Activated naive CD4-positive, alpha-beta T cell treated with anti-CD3 and anti-CD28 coated beads, Interleukin-2, amount 50 U/mL, for 72 hours (primary cell): ENCODE data around the gene NOL6. TPM values are rescaled to one million over a fixed set of nuclear protein-coding genes. Genes with fewer than 3 reads are reported as not detected.

ENCODE experiments used
- ATAC-seq, 2 donors: fragments of 150-1000 bp; cut with Tn5 transposase; 2 replicates each; pipeline ENCODE4 v1.10.0; 2021; ENCODE audit warnings: mild to moderate bottlenecking in 2 of 2, moderate library complexity in 2 of 2
- DNase-seq, 2 donors: peaks; one replicate each; pipeline ENCODE4 v3.0.0; 2021 to 2022; ENCODE audit warnings: low spot score in 2 of 2
- H3K27ac Mint-ChIP-seq, 2 donors: one replicate each; pipeline ENCODE4 v1.8.0; 2022; ENCODE audit warnings: mild to moderate bottlenecking in 2 of 2, mixed read lengths in 2 of 2
- H3K36me3 Mint-ChIP-seq, 2 donors: one replicate each; pipeline ENCODE4 v1.8.0; 2022; ENCODE audit warnings: mixed read lengths in 2 of 2
- H3K9me3 Mint-ChIP-seq, 2 donors: one replicate each; pipeline ENCODE4 v1.8.0; 2022; ENCODE audit warnings: mixed read lengths in 2 of 2
- total RNA-seq, 2 donors: library from RNA; stranded (reverse); gene quantifications; one replicate each; pipeline ENCODE4 v1.2.3, GENCODE V29; 2022

The NOL6 gene
- total RNA-seq, 2 donors from 2014 or later: 34.2 to 40.2 TPM

GRCh38 chr9:33476503-33476902 lies 2.8 kb upstream of the NOL6 start:
- H3K36me3 Mint-ChIP-seq: peaks cover 11 to 17% of the 10 kb centered on the region in 2 donors
- ATAC-seq (no peak), DNase-seq (no peak)
- no peaks in the 10 kb centered on the region for H3K9me3 Mint-ChIP-seq
- peak overlapping the region in 1 of 2 donors; percentile 72 for H3K27ac Mint-ChIP-seq

- ATAC-seq: no peak
- no peak for DNase-seq
- peaks cover 11 to 21% of the 10 kb centered on the region in 2 donors for H3K36me3 Mint-ChIP-seq
- H3K9me3 Mint-ChIP-seq: no peaks in the 10 kb centered on the region
- H3K27ac Mint-ChIP-seq: no peak overlapping the region
Measured at GRCh38 chr9:33475357-33475756, 1.6 kb upstream of the NOL6 start.

GRCh38 chr9:33472881-33473615 lies 676 bp downstream of the NOL6 start:
- DNase-seq (peak in 1 of 2 donors; percentile 20), ATAC-seq (no peak)
- Mint-ChIP-seq H3K9me3 (no peaks in the 10 kb centered on the region), H3K27ac (peak overlapping the region; percentile 90 to 98), H3K36me3 (peaks cover 11 to 21% of the 10 kb centered on the region in 2 donors)

GRCh38 chr9:33472171-33472880 lies 1.4 kb downstream of the NOL6 start:
- no peaks in the 10 kb centered on the region for H3K9me3 Mint-ChIP-seq
- DNase-seq: peak in 1 of 2 donors; percentile 39
- peak overlapping the region; percentile 90 to 98 for H3K27ac Mint-ChIP-seq
- peaks cover 11 to 21% of the 10 kb centered on the region in 2 donors for H3K36me3 Mint-ChIP-seq
- no peak for ATAC-seq

GRCh38 chr9:33471361-33471760 lies 2.4 kb downstream of the NOL6 start:
- H3K27ac Mint-ChIP-seq: peak overlapping the region; percentile 9 to 42
- H3K36me3 Mint-ChIP-seq: peaks cover 11 to 21% of the 10 kb centered on the region in 2 donors
- no peak for ATAC-seq
- DNase-seq: no peak
- H3K9me3 Mint-ChIP-seq: no peaks in the 10 kb centered on the region

GRCh38 chr9:33469891-33470290 lies 3.8 kb downstream of the NOL6 start:
- ATAC-seq: no peak
- Mint-ChIP-seq H3K36me3 (peaks cover 11 to 21% of the 10 kb centered on the region in 2 donors), H3K9me3 (no peaks in the 10 kb centered on the region), H3K27ac (peak overlapping the region; percentile 4 to 21)
- DNase-seq: peak in 1 of 2 donors; percentile 49

GRCh38 chr9:33468797-33469621 lies 4.7 kb downstream of the NOL6 start:
- Mint-ChIP-seq H3K9me3 (no peaks in the 10 kb centered on the region), H3K27ac (peak overlapping the region in 1 of 2 donors; percentile 19), H3K36me3 (peaks cover 10 to 21% of the 10 kb centered on the region in 2 donors)
- ATAC-seq: no peak
- peak in 1 of 2 donors; percentile 50 for DNase-seq

GRCh38 chr9:33468215-33468730 lies 5.5 kb downstream of the NOL6 start:
- peaks cover 3 to 14% of the 10 kb centered on the region in 2 donors for H3K36me3 Mint-ChIP-seq
- peak overlapping the region; percentile 3 to 29 for H3K27ac Mint-ChIP-seq
- no peaks in the 10 kb centered on the region for H3K9me3 Mint-ChIP-seq
- DNase-seq: no peak
- ATAC-seq: no peak

GRCh38 chr9:33467526-33467925 lies 6.2 kb downstream of the NOL6 start:
- Mint-ChIP-seq H3K9me3 (no peaks in the 10 kb centered on the region), H3K36me3 (peaks cover 6 to 11% of the 10 kb centered on the region in 2 donors), H3K27ac (no peak overlapping the region)
- DNase-seq (peak in 1 of 2 donors; percentile 52), ATAC-seq (no peak)

GRCh38 chr9:33466565-33467495 lies 6.9 kb downstream of the NOL6 start:
- H3K36me3 Mint-ChIP-seq: peaks cover 8 to 9% of the 10 kb centered on the region in 2 donors
- ATAC-seq (peak; percentile 80 to 83), DNase-seq (peak; percentile 69 to 91)
- H3K27ac Mint-ChIP-seq: peak overlapping the region; percentile 44 to 60
- H3K9me3 Mint-ChIP-seq: no peaks in the 10 kb centered on the region

GRCh38 chr9:33465596-33466564 lies 7.8 kb downstream of the NOL6 start:
- no peaks in the 10 kb centered on the region for H3K9me3 Mint-ChIP-seq
- peak overlapping the region; percentile 44 to 60 for H3K27ac Mint-ChIP-seq
- peak in 1 of 2 donors; percentile 26 for DNase-seq
- no peak for ATAC-seq
- H3K36me3 Mint-ChIP-seq: peaks cover 0 to 9% of the 10 kb centered on the region in 2 donors

- Mint-ChIP-seq H3K27ac (peak overlapping the region; percentile 9 to 60), H3K36me3 (peaks cover 0 to 9% of the 10 kb centered on the region in 2 donors), H3K9me3 (no peaks in the 10 kb centered on the region)
- DNase-seq (no peak), ATAC-seq (no peak)
Measured at GRCh38 chr9:33465096-33465495, 8.6 kb downstream of the NOL6 start.

- Mint-ChIP-seq H3K9me3 (no peaks in the 10 kb centered on the region), H3K36me3 (peaks cover 0 to 9% of the 10 kb centered on the region in 2 donors), H3K27ac (peak overlapping the region; percentile 44 to 60)
- ATAC-seq (no peak), DNase-seq (no peak)
Measured at GRCh38 chr9:33464045-33464636, 9.6 kb downstream of the NOL6 start.

- Mint-ChIP-seq H3K9me3 (no peaks in the 10 kb centered on the region), H3K36me3 (peaks cover 0 to 9% of the 10 kb centered on the region in 2 donors), H3K27ac (peak overlapping the region; percentile 42 to 77)
- no peak for DNase-seq
- ATAC-seq: no peak
Measured at GRCh38 chr9:33463151-33463550, 10.6 kb downstream of the NOL6 start.
